Aorta (tissue), 5 donors: ENCODE results near the gene NOD2. TPM values are rescaled to one million over a fixed set of nuclear protein-coding genes. Genes with fewer than 3 reads are reported as not detected.

Experiments
- ATAC-seq: fragments of 200-7000 bp; cut with Tn5 transposase; one replicate; pipeline ENCODE4 v1.9.1; 2022; ENCODE audit warnings: moderate library complexity; ENCODE audit not compliant: low FRiP score
- DNase-seq, 2 donors: peaks; one replicate each; pipeline ENCODE4 v3.0.0-alpha.2; 2020
- H3K27ac ChIP-seq, 2 donors: one replicate each; pipeline ENCODE4 v1.5.1; 2013; ENCODE audit warnings: low read length in 2 of 2, mild to moderate bottlenecking in 2 of 2, moderate library complexity in 2 of 2, control low read depth in 1 of 2, inconsistent platforms in 1 of 2, low read depth in 1 of 2
- H3K27me3 ChIP-seq, 2 donors: one replicate each; pipeline ENCODE4 v1.6.1; 2013; ENCODE audit warnings: control low read depth in 1 of 2, low read length in 1 of 2, mild to moderate bottlenecking in 1 of 2, moderate library complexity in 1 of 2; ENCODE audit not compliant: insufficient read depth in 2 of 2, control insufficient read depth in 1 of 2
- H3K36me3 ChIP-seq, 2 donors: one replicate each; pipeline ENCODE4 v1.6.1; 2013; ENCODE audit warnings: control low read depth in 1 of 2, low read length in 1 of 2, mild to moderate bottlenecking in 1 of 2; ENCODE audit not compliant: insufficient read depth in 2 of 2, control insufficient read depth in 1 of 2
- H3K4me1 ChIP-seq, 2 donors: one replicate each; pipeline ENCODE4 v1.6.1; 2013; ENCODE audit warnings: low read length in 2 of 2, control low read depth in 1 of 2, mild to moderate bottlenecking in 1 of 2, moderate library complexity in 1 of 2; ENCODE audit not compliant: insufficient read depth in 2 of 2, control insufficient read depth in 1 of 2
- H3K4me3 ChIP-seq, 2 donors: one replicate each; pipeline ENCODE4 v1.5.1; 2013; ENCODE audit warnings: low read length in 2 of 2, control low read depth in 1 of 2, mild to moderate bottlenecking in 1 of 2
- H3K9me3 ChIP-seq: one replicate; pipeline ENCODE4 v1.6.1; 2013; ENCODE audit warnings: mild to moderate bottlenecking, low read length; ENCODE audit not compliant: control insufficient read depth
- WGBS, 2 donors: extraction: QIAGEN DNeasy Blood & Tissue Kit; methylation state at CpG; one replicate each; pipeline ENCODE4 v1.1.7; 2013; 5-methylcytosine and 5-hydroxymethylcytosine counted together
- intact Hi-C, 2 donors: fragments of 100-400 bp; cut with DNase I; formaldehyde crosslinking; loops; one replicate each; pipeline versions ENCODE4 v1.14.2 to v1.15.0; 2022
- polyA plus RNA-seq, 2 donors: library from polyadenylated mRNA; stranded (reverse); fragments of 200-250 nt; gene quantifications; one replicate each; pipeline ENCODE4 v1.2.3, GENCODE V29; 2013
- total RNA-seq, 2 donors: library from RNA; stranded (reverse); fragmentation: NEBNext Ultra II Directional; extraction: Animal tissue kit (Norgen Biotek cat#: 25700); gene quantifications; one replicate each; pipeline ENCODE4 v1.2.1, GENCODE V29; 2021
- donor health status: healthy with polysubstance abuse.
- donor health status: Bipolar disorder and iron deficiency.
- donor health status: DM: no; HTN: no; CAD: no.
- donor health status: DM: no; HTN: no; CAD: no.
- donor health status: DM: yes; HTN: yes; CAD: no.

NOD2 gene
- total and polyA plus RNA-seq, 4 donors, result 0.31 to 9.3 (median 2.0) TPM

DNA sequence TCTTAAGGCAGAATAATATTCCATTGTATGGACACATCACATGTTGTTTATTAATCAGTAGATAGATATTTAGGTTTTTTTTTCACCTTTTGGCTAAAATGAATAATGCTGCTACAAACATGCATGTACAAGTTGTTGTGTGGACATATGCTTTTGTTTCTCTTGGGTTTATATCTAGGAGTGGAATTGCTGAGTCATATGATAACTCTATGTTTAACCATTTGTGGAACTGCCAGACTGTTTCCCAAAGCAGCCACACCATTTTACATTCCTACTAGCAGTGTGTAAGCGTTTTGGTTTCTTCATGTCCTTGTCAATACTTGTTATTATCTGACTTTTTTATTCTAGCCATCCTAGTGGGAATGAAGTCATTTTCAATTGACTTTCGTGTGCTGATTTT, 69.8 kb downstream of the NOD2 start:
- Histone ChIP-seq H3K27me3 (no peaks in the 10 kb centered on the region), H3K27ac (no peak overlapping the region), H3K9me3 (no peaks in the 10 kb centered on the region), H3K4me3 (no peak overlapping the region), H3K36me3 (peaks cover 0 to 5% of the 10 kb centered on the region in 2 donors), H3K4me1 (no peaks in the 10 kb centered on the region)
- intact Hi-C loops, result no loop called here
- DNase-seq, result no peak
- WGBS, 2 donors, result 84 to 90% methylated on average over 2 of the region's 2 CpGs
- no peak for ATAC-seq

DNA sequence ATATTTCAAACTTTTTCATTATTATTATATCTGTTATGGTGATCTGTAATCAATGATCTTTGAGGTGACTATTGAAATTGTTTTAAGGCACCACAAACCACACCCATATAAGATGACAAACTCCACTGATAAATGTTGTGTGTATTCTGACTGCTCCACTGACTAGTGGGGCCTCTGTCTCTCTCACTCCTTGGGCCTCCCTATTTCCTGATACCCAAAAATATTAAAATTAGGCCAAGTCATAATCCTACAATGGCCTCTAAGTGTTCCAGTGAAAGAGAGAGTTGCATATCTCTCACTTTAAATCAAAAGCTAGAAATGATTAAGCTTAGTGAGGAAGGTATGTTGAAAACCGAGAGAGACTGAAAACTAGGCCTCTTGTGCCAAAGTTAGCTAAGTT, 71.9 kb downstream of the NOD2 start:
- WGBS, 2 donors, result 87 to 96% methylated on average over 1 of the region's 1 CpG
- intact Hi-C loops, result no loop called here

DNA sequence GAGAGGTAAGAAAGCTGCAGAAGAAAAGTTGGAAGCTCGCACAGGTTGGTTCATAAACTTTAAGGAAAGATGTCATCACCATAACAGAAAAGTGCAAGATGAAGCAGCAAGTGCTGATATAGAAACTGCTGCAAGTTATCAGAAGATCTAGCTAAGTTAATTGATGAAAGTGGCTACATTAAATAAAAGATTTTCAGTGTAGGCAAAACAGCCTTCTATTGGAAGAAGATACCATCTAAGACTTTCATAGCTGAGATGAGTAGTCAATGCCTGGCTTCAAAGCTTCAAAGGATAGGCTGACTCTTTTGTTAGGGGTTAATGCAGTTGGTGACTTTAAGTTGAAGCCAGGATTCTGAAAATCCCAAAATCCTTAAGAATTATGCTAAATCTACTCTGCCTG, 72.5 kb downstream of the NOD2 start:
- no peak for ATAC-seq
- Histone ChIP-seq H3K4me3 (no peak overlapping the region), H3K4me1 (no peaks in the 10 kb centered on the region), H3K36me3 (peaks cover 0 to 5% of the 10 kb centered on the region in 2 donors), H3K27me3 (no peaks in the 10 kb centered on the region), H3K9me3 (no peaks in the 10 kb centered on the region), H3K27ac (no peak overlapping the region)
- WGBS, 2 donors, result 96 to 100% methylated on average over 1 of the region's 1 CpG
- DNase-seq, result no peak
- intact Hi-C loops, result no loop called here

More for the DNA sequence above, 71.9 kb downstream of the NOD2 start:
- H3K4me3 ChIP-seq, result no peak overlapping the region
- H3K4me1 ChIP-seq, result no peaks in the 10 kb centered on the region
- DNase-seq, result no peak
- no peak overlapping the region for H3K27ac ChIP-seq
- ATAC-seq, result no peak
- no peaks in the 10 kb centered on the region for H3K27me3 ChIP-seq
- no peaks in the 10 kb centered on the region for H3K9me3 ChIP-seq
- peaks cover 0 to 5% of the 10 kb centered on the region in 2 donors for H3K36me3 ChIP-seq

DNA sequence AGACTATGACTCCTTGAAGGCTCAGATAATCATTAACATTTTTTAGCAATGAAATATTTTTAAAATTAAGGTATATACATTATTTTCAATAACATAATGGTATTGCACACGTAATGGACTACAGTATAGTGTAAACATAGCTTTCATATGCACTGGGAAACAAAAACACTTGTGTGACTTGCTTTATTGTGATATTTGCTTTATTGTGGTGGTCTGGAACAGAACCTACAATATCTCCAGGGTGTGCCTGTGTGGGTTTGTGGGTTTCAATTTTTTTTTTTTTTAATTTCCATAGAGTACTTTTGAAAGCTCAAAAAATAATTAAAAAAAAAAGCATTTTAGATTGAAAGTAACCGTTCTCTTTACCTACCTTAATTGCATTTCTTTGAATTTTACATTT, 73.8 kb downstream of the NOD2 start:
- no peak for ATAC-seq
- Histone ChIP-seq H3K9me3 (no peaks in the 10 kb centered on the region), H3K4me1 (no peaks in the 10 kb centered on the region), H3K27ac (no peak overlapping the region), H3K36me3 (peaks cover 0 to 5% of the 10 kb centered on the region in 2 donors), H3K4me3 (no peak overlapping the region), H3K27me3 (no peaks in the 10 kb centered on the region)
- intact Hi-C loops, result no loop called here
- WGBS, 2 donors, result 95 to 97% methylated on average over 2 of the region's 2 CpGs
- DNase-seq, result no peak

DNA sequence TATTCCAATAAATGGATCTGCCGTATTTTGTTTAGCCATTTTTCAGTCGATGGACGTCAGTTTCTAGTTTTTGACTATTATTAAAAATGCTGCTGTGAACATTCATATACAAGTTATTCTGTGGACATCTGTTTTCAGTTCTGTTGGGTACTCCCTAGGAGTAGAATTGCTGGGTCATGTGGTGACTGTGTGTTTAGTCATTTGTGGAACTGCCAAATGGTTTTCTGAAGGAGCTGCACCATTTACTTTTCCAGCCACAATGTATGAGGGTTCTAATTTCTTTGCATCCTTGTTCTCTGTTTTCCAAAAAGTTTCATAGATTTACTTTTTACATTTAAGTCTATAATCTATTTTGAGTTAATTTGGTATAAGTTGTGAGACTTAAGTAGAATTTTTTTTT, 78.0 kb downstream of the NOD2 start:
- no peak for ATAC-seq

DNA sequence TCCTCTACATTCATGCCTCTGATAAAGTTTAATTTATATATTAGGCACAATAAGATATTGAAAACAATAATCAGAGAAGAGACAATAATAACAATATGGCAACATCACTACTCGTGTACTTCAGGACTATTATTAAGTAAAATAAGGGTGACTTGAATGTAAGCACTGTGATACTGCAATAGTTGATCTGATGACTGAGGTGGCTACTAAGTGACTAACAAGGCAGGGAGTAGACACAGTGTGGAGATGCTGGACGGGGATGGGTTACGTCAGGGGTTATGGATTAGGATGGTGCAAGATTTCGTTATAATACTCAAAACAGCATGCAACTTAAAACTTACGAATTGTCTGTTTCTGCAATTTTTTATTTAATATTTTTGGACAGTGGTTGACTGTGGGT, 81.0 kb downstream of the NOD2 start:
- no peak for ATAC-seq
- no peak overlapping the region for H3K4me3 ChIP-seq

More for the DNA sequence above, 78.0 kb downstream of the NOD2 start:
- no peak overlapping the region for H3K27ac ChIP-seq
- H3K27me3 ChIP-seq, result no peaks in the 10 kb centered on the region
- no peak overlapping the region for H3K4me3 ChIP-seq
- H3K9me3 ChIP-seq, result no peaks in the 10 kb centered on the region
- 93 to 94% methylated on average over 3 of the region's 3 CpGs for WGBS, 2 donors
- intact Hi-C loops, result no loop called here
- no peak for DNase-seq
- no peaks in the 10 kb centered on the region for H3K4me1 ChIP-seq
- H3K36me3 ChIP-seq, result peaks cover 0 to 1% of the 10 kb centered on the region in 2 donors

DNA sequence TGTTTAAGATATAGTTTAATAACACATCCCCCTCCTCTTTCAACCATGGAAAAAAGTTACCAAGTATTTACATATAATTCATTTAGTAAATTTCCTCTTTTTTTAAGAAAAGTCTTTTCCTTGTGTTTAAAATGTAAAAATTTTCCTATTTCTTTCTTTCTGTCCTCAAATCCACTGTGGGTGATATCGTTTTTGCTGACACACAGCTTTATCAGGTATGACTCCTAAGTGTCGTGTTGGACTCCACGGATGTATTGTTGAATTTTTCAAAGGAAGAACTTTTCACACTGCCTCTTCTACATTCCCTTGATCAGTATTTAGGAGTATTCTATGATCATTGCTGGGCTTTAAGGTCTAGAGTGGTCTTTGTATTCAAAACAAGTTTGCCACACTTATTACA, 81.6 kb downstream of the NOD2 start:
- no peak for DNase-seq
- no peak overlapping the region for H3K27ac ChIP-seq
- intact Hi-C loops, result no loop called here
- no peaks in the 10 kb centered on the region for H3K4me1 ChIP-seq
- WGBS, 2 donors, result 86 to 91% methylated on average over 3 of the region's 3 CpGs
- H3K36me3 ChIP-seq, result peaks cover 0 to 7% of the 10 kb centered on the region in 2 donors
- H3K9me3 ChIP-seq, result no peaks in the 10 kb centered on the region
- no peak overlapping the region for H3K4me3 ChIP-seq
- no peaks in the 10 kb centered on the region for H3K27me3 ChIP-seq
- no peak for ATAC-seq

More for the DNA sequence above, 81.0 kb downstream of the NOD2 start:
- DNase-seq, result no peak
- Histone ChIP-seq H3K4me1 (no peaks in the 10 kb centered on the region), H3K27ac (no peak overlapping the region), H3K27me3 (no peaks in the 10 kb centered on the region), H3K36me3 (peaks cover 0 to 3% of the 10 kb centered on the region in 2 donors), H3K9me3 (no peaks in the 10 kb centered on the region)
- intact Hi-C loops, result no loop called here
- 94% methylated on average over 5 of the region's 5 CpGs for WGBS, 2 donors

DNA sequence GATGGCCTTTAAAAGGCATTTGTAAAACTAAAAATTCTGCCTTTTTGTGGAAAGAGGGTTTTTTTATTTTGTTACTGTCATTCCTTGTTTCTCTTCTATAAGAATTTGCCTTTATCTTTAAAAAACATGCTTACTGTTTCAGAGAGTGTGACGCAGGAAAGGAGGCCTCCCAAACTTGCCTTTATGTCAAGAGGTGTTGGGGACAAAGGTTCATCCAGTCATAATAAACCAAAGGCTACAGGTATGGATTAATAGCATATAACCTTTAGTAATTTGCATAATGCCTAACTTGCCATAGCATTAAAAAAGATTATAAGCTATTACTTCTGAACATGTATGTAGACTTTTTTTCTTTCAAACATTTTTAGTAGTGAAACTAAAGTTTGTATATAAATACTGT, 82.6 kb downstream of the NOD2 start:
- peaks cover 0 to 7% of the 10 kb centered on the region in 2 donors for H3K36me3 ChIP-seq
- no peaks in the 10 kb centered on the region for H3K4me1 ChIP-seq
- DNase-seq (no peak), ATAC-seq (no peak)
- H3K27me3 ChIP-seq, result no peaks in the 10 kb centered on the region
- WGBS, 2 donors, result 92 to 93% methylated on average over 1 of the region's 1 CpG
- H3K4me3 ChIP-seq, result no peak overlapping the region
- H3K27ac ChIP-seq, result no peak overlapping the region
- intact Hi-C loops, result no loop called here
- H3K9me3 ChIP-seq, result no peaks in the 10 kb centered on the region

DNA sequence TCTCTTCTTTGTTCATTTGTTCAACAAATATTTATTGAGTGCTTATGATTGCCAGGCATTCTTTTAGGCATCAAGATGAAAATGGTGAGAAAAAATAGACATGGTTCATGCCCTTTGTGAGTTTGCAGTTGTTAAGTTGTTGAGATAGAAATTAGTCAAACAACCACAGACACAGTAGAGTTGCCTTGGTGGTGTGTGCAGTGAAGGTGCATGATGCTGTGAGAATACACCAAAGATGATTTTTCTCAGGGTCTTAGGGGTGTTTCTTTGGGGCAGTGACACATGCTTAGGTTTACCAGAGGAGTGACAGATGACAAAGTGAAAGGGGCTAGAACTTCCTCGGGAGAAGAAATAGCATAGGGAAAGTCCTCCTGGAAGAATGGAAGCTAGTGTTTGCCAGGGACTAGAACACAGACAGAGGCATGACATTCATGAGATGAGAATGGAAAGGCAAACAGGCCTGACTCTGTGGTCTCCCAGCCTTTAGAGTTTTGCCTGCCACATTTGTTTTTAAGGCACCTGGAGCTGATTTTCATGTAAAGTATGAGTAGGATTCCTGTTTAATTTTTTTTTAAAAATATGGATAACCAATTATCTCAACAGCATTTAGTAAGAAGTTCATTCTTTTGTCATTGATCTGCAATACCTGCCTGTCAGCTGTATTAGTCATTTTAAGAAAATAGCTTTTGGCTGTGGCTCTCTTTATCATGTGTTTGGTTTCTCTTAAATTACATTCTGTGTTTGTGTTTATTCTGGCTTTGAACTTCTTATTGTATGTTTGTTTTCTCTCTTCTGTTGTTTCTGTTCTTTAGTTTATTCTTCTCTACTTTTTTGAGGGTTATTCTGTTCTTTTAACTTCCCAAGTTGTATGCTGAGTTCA, 85.1 kb downstream of the NOD2 start:
- Histone ChIP-seq H3K9me3 (no peaks in the 10 kb centered on the region), H3K36me3 (peaks cover 0 to 7% of the 10 kb centered on the region in 2 donors), H3K4me3 (no peak overlapping the region), H3K27me3 (no peaks in the 10 kb centered on the region), H3K27ac (no peak overlapping the region), H3K4me1 (no peaks in the 10 kb centered on the region)
- DNase-seq (no peak), ATAC-seq (no peak)
- 39 to 50% methylated on average over 1 of the region's 1 CpG for WGBS, 2 donors
- intact Hi-C loops, result no loop called here
